HG03460 (cell line): ENCODE measurements around the gene SESTD1.

Experiments
- ATAC-seq: cut with Tn5 transposase; IDR thresholded peaks from one replicate; pipeline ENCODE4 v1.9.1; 2021; ENCODE audit not compliant: unreplicated experiment

The SESTD1 gene, protein sequence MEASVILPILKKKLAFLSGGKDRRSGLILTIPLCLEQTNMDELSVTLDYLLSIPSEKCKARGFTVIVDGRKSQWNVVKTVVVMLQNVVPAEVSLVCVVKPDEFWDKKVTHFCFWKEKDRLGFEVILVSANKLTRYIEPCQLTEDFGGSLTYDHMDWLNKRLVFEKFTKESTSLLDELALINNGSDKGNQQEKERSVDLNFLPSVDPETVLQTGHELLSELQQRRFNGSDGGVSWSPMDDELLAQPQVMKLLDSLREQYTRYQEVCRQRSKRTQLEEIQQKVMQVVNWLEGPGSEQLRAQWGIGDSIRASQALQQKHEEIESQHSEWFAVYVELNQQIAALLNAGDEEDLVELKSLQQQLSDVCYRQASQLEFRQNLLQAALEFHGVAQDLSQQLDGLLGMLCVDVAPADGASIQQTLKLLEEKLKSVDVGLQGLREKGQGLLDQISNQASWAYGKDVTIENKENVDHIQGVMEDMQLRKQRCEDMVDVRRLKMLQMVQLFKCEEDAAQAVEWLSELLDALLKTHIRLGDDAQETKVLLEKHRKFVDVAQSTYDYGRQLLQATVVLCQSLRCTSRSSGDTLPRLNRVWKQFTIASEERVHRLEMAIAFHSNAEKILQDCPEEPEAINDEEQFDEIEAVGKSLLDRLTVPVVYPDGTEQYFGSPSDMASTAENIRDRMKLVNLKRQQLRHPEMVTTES

DNA sequence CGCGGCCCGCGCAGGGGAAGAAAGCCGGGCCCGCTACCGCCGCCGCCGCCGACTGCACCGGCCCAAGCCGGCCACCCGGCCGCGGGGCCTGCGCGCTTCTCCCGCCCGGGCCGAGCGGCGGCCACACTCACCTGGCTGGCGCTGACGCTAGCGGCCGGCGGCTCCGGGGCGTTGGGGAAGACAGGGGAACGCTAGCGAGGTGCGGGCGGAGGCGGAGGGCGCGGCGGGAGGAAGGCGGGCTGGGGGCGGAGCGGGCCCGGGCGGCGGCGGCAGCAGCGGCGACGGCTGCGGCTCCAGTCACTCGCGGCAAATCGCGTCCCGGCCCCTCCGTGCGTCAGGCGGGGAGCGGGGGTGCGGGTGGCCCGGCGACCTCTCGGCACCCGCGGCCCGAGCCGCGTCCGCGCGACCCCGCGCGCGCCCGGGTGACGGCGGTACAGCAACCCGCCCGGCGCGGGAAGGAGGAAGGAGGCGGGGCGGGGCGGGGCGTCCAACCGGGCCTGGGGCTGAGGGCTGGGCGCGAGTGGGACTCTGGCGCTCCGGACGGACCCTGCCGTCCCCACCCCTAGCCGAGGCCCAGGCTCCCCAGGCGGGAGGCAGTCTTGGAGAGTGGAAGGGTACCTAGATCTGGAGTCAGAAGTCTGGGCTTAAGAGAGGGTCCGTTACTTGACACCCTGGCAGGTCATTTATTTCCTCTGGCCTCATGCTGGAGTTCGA, at the start of gene SESTD1:
TSS of gene SESTD1 (minus strand) at position 465 of the 714 bp plus-strand sequence. CDS start 72,991 bp downstream, outside the sequence.
- ATAC-seq = peak; percentile 57

DNA sequence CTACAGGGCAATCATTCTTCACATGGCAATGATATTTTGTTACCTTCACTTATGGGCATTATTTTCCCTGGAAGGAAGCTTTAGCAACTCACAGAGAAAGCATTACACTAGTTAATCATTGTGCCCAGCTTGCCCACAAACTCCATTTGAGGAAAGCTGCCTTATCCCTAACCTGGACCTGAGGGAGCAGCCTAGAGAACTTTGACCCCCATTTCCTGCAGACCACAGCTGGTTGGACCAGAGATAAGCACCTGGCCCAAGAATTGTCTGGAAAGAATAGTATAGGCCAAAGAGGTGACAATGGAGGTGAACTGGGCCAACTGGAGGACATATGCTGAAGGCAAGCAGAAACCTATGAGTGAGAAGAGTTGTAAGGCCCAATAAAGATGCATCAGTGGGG, 48.4 kb upstream of the SESTD1 start:
- no peak for ATAC-seq

- no peak for ATAC-seq
Measured at GRCh38 chr2:179311101-179311500, 46.5 kb upstream of the SESTD1 start.

- no peak for ATAC-seq
Measured at GRCh38 chr2:179307616-179308371, 43.2 kb upstream of the SESTD1 start.

- ATAC-seq = no peak
Measured at GRCh38 chr2:179305125-179305524, 40.5 kb upstream of the SESTD1 start.

GRCh38 chr2:179304424-179304823, 39.8 kb upstream of the SESTD1 start:
- no peak for ATAC-seq

DNA sequence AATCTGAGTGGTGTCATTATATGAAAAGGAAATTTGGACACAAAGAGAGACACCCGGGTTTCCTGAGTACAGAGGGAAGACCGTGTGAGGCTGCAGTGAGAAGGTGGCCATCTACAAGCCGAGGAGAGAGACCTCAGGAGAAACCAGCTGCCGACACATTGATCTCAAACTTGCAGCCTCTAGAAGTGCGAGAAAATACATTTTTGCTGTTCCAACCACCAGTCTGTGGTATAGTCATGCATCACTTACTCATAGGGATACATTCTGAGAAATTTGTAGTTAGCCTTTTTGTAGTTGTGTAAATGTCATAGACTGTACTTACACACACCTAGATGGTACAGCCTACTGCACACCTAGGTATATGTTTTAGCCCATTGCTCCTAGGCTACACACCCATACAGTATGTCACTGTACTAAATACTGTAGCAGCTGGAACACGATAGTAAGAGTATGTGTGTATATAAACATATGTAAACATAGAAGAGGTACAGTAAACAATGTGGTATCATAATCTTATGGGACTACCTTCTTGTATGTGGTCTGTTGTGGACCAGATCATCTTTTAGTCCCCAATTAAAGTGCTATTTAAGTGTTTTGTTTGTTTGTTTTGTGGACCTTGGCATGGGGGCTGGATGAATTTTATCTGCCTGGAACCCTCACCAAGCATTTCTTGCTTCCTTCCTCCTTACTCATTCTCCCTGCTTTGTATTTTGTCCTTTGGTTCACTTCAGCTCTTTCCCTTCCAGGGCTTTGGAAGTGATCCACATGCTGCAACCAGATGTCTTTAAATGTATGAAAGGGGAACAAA, 38.3 kb upstream of the SESTD1 start:
- no peak for ATAC-seq

- no peak for ATAC-seq
Measured at GRCh38 chr2:179302149-179302548, 37.5 kb upstream of the SESTD1 start.

GRCh38 chr2:179298666-179299065, 34.0 kb upstream of the SESTD1 start:
- no peak for ATAC-seq

DNA sequence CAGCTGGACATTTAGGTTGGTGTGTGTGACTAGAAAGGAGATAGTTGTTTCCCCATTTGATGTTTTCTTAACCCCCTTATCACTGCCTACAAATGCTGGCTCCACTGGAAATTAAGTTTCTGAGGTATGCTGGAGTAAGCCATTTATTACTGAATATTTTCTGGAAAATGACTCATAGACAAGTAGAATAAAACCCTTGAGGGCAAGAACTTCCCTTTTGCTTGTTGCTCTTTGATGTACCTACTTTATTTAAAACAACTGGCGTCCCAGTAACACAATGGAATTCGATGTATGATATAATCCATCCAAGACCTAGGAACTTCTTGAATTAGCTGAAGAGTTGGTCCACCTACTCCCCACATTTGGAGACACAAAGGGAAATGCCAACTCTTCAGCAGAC, 33.3 kb upstream of the SESTD1 start:
- ATAC-seq = no peak

- ATAC-seq = no peak
Measured at GRCh38 chr2:179290329-179290728, 25.7 kb upstream of the SESTD1 start.

DNA sequence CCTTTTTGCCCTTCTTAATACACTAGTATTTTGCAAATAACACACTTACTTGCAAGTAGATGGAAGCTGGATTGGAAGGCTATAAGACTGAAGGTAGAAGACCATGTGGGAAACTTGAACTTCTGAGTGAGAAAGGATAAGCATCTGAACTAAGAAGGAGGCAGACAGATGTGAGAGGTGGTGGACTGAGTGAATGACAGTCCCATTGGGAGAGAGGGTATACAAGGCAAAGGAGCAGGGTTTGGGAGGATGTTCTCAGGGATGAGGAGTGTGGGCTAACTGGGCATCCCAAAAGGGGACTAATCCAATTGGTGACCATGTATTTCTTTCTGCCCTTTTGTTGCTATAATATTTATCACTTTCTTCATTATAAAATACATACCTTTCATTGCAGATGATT, 20.4 kb upstream of the SESTD1 start:
- ATAC-seq = no peak

GRCh38 chr2:179277429-179278196, 13.0 kb upstream of the SESTD1 start:
- ATAC-seq = no peak

DNA sequence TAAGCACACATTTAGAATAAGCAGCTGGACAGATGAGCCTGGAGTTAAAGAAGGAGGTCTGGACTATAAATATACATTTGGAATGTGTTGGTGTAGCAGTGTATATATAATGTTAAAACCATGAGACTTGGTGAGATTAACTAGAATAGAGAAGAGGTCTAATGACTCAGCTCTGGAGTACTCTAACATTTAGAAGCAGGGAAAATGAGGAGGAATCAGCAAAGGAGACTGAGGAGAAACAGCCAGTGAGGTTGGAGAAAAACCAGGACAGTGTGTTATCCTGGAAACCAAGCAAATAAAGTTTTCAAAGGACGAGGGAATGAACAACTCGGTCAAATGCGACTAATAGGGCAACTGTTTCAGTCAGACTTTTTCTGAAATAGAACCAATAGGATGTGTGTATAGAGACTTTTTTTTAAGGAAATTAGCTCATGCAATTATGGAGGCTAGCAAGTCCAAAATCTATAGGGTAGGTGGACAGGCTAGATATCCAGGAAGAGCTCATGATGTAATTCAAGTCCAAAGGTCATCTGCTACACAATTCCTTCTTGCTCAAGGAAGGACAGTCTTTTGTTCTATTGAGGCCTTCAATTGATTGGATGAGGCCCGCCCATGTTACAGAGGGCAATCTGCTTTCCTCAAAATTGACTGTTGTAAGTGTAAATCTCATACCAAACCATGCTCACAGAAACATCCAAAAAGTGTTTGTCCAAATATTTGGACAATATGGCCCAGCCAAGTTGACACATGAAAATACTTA, 10.8 kb upstream of the SESTD1 start:
- ATAC-seq = no peak

DNA sequence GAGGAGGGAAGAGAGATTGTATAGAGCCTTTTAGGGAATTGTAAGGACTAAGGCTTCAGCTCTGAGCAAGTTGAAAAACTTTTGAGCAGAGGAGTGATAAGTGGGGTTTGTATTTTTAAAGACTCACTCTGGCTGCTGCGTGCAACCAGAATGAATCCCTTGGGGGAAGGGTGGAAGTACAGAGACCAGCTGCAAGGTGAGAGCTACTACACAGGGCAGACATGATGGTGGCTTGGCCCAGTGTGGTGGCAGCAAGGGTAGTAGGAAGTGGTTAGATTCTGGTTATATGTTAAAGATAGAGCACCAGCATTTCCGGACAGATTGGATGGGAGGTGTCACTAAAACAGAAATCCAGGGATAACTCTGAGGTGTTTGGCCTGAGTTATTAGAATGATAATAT, 10.1 kb upstream of the SESTD1 start:
- peak; percentile 98 for ATAC-seq

- no peak for ATAC-seq
Measured at GRCh38 chr2:179273461-179273962, 8.9 kb upstream of the SESTD1 start.

DNA sequence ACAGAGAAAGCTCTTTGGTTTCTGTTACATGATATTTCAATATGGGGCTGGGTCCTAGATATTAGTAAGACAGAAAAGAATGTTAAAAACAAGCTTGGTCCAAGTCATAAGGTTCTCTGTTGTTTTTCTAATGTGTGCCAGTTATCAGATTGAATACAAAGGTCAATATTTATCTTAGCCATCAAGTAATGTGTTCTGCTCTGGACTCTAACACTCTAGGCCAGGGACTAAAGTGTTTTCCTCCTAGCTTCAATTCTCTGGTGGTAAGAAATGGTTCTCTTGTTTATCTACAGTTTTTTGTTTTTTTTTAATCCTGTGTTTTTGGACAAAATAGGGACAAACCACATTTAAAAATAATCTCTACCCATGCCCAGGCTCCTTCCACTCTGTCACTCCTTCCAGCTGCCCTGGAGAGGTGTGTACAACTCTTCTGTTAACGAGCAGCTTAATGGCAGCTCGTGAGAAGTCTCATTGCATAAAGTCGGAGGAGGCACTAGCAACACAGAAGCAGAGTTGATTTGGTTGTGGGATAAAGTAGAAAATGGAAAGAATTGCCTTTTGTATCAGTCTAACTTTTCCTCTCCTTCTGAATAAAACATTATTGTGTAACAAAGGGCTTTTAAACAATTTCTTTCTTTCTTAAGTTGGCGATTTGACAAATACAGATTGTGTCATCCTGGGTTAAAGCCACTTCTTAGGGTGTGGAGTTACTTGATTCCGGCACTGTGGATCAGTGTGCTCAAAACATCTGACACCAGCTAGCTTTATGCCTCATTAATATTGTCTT, 8.0 kb upstream of the SESTD1 start:
- ATAC-seq = no peak

DNA sequence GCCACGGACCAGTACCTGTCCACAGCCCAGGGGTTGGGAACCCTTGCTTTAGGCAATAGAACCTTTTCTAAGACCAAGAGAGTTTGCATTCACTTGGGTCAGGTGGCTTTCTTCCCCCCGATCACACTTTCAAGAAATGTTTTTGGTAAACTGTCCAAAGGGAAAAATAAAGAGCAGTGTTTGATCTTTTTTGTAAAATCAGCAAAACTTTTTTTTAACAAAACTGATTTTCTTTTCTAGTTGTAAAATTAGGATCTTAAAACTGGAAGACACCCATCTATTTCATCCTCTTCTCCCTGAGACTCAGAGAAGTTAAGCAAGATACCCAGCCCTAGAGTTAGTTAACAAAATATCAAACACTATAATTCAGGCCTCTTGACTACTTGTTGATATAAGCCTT, 6.1 kb upstream of the SESTD1 start:
- ATAC-seq = no peak
